ENCODE data around the gene PAX7. TPM values are rescaled to one million over a fixed set of nuclear protein-coding genes. Genes with fewer than 3 reads are reported as not detected.

Gene PAX7
- total RNA-seq, 1 donor from 2014 or later: not detected

DNA sequence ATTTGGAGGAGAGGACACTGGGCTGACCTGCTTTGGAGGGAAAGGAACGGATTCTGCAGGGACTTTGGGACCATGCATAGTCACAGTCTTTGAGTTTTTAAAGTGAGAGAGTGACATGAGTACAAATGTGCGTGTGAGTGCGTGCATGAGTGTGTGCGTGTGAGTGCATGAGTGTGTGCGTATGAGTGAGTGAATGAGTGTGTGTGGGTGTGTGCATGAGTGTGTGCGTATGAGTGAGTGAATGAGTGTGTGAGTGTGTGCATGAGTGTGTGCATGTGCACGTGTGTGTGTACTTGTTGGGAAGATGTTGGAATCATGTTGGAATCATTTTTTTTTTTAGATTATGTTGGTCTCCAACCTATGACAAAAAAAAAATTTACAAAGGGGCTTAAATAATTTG, 70.5 kb downstream of the PAX7 start:
- TF ChIP-seq CTCF (IDR thresholded peaks at IDR 0.05): no peak
- Histone ChIP-seq H3K4me1 (no peaks in the 10 kb centered on the region), H3K36me3 (no peaks in the 10 kb centered on the region), H3K27me3 (peaks cover 32% of the 10 kb centered on the region), H3K9me3 (no peaks in the 10 kb centered on the region), H3K27ac (no peak overlapping the region), H3K4me3 (no peak overlapping the region)
- no peak for DNase-seq
- no peak for ATAC-seq
- intact Hi-C loops (cut with DNase I): no loop called here

- intact Hi-C loops (cut with DNase I): no loop called here
- ATAC-seq: no peak
- no peak for TF ChIP-seq CTCF (IDR thresholded peaks at IDR 0.05)
- Histone ChIP-seq H3K4me3 (no peak overlapping the region), H3K4me1 (no peaks in the 10 kb centered on the region), H3K9me3 (no peaks in the 10 kb centered on the region), H3K36me3 (no peaks in the 10 kb centered on the region), H3K27me3 (peaks cover 18% of the 10 kb centered on the region), H3K27ac (no peak overlapping the region)
- DNase-seq: no peak
Observed at GRCh38 chr1:18703041-18703621, 72.5 kb downstream of the PAX7 start.

GRCh38 chr1:18705811-18706210, 75.2 kb downstream of the PAX7 start:
- DNase-seq: no peak
- no peak for TF ChIP-seq CTCF (IDR thresholded peaks at IDR 0.05)

DNA sequence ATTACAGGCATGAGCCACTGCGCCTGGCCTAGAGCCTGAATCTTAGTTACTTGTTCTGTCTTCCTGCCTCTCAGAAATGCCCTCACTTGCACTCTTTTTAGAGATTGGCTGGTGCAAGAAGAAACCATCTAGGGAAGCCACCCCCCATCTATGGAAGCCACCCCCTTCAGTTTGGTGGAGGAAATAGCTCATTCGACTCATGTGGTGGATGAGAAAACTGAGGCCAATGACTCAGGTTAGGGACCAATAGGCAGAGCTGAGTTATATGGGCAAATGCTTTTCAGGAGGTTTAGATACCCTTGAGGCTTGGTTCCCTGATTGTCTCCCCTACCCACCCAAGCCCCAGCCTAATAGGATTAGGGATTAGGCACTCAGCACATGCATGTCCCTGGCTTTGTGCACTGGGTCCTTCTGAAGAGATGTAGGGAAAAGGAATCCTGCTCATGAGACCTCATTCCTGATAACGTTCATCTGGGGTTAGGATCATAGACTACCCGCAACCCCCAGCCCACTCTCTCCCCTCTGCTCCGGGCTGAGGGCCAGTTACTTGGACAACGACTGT, 77.1 kb downstream of the PAX7 start:
- H3K27ac ChIP-seq: no peak overlapping the region
- no peaks in the 10 kb centered on the region for H3K4me1 ChIP-seq
- DNase-seq: no peak
- H3K9me3 ChIP-seq: no peaks in the 10 kb centered on the region
- no peaks in the 10 kb centered on the region for H3K36me3 ChIP-seq
- no peak for ATAC-seq
- TF ChIP-seq CTCF (IDR thresholded peaks at IDR 0.05): no peak
- H3K4me3 ChIP-seq: no peak overlapping the region
- peaks cover 19% of the 10 kb centered on the region for H3K27me3 ChIP-seq
- intact Hi-C loops (cut with DNase I): no loop called here

More at GRCh38 chr1:18705811-18706210, 75.2 kb downstream of the PAX7 start:
- no peaks in the 10 kb centered on the region for H3K36me3 ChIP-seq
- H3K9me3 ChIP-seq: no peaks in the 10 kb centered on the region
- H3K4me3 ChIP-seq: no peak overlapping the region
- intact Hi-C loops (cut with DNase I): no loop called here
- H3K27ac ChIP-seq: no peak overlapping the region
- H3K4me1 ChIP-seq: no peaks in the 10 kb centered on the region
- H3K27me3 ChIP-seq: peaks cover 19% of the 10 kb centered on the region
- no peak for ATAC-seq

DNA sequence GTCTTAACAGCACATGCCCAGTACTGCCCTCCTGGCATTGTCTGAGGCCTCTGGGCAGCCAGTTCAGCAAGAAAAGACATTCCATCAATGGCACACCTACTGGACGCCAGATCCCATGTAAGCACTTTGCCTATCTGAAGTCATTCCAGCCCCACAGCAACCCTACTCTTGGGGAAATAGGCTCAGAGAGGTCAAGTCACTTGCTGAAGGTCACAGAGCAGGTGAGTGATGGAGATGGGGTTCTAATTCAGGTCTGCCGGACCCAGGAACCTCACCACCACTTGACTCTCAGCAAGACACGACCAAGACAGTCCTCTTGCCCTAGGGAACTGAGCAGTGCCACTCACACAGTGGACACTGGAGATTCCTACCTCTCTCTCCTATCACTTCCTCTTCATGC, 79.4 kb downstream of the PAX7 start:
- no peak for TF ChIP-seq CTCF (IDR thresholded peaks at IDR 0.05)
- Histone ChIP-seq H3K36me3 (no peaks in the 10 kb centered on the region), H3K27me3 (peaks cover 18% of the 10 kb centered on the region), H3K4me3 (no peak overlapping the region), H3K9me3 (no peaks in the 10 kb centered on the region), H3K27ac (no peak overlapping the region), H3K4me1 (no peaks in the 10 kb centered on the region)
- ATAC-seq (no peak), DNase-seq (no peak)
- intact Hi-C loops (cut with DNase I): no loop called here

- no peak for ATAC-seq
- TF ChIP-seq CTCF (IDR thresholded peaks at IDR 0.05): no peak
- peaks cover 27% of the 10 kb centered on the region for H3K27me3 ChIP-seq
- no peak overlapping the region for H3K27ac ChIP-seq
- DNase-seq: no peak
- H3K36me3 ChIP-seq: no peaks in the 10 kb centered on the region
- H3K4me1 ChIP-seq: no peaks in the 10 kb centered on the region
- no peaks in the 10 kb centered on the region for H3K9me3 ChIP-seq
- intact Hi-C loops (cut with DNase I): no loop called here
- H3K4me3 ChIP-seq: no peak overlapping the region
Observed at GRCh38 chr1:18711003-18711402, 80.4 kb downstream of the PAX7 start.
